A549 (cell line): ENCODE results near the gene FBP1. TPM values are rescaled to one million over a fixed set of nuclear protein-coding genes. Genes with fewer than 3 reads are reported as not detected.
"Not testable (repeated sequence)": the region's sequence is repeated elsewhere in the genome, so short reads cannot be mapped to it uniquely, and the experiment has no call there.

ENCODE experiments used
- ATAC-seq, 2 experiments: fragments of 200-7000 bp in 1 of 2; fragments of >200 bp in 1 of 2; cut with Nextera tagmentation in 1 of 2; cut with Tn5 transposase in 1 of 2; 3 replicates each; pipeline versions ENCODE4 v1.8.0 to v1.9.1; 2018 to 2020; ENCODE audit warnings: mild to moderate bottlenecking in 1 of 2, moderate library complexity in 1 of 2
- CTCF ChIA-PET: fragments of 300-600 bp; sonication (Branson Sonifier 250); formaldehyde crosslinking; extraction: SDS; loops from one replicate; lab custom pipeline; 2021; ENCODE audit warnings: antibody characterized with exemption, inconsistent platforms; lab: Yijun Ruan, JAX
- POLR2A ChIA-PET: fragments of 350-600 bp; formaldehyde crosslinking; extraction: SDS; loops from one replicate; lab custom pipeline; 2021; ENCODE audit warnings: antibody characterized with exemption, inconsistent platforms; lab: Yijun Ruan, JAX
- DNase-seq, 2 experiments: peaks; one replicate each; pipeline versions ENCODE4 v3.0.0 to v3.0.0-alpha.2; 2011 to 2016; ENCODE audit warnings: low read depth in 1 of 2, low spot score in 1 of 2
- FAIRE-seq: peaks from 2 replicates; lab custom pipeline; 2011; peaks lifted over from hg19 to GRCh38; lab: Jason Lieb, UNC
- H3K27ac ChIP-seq, 2 experiments: fragments of >200 bp; sonication (Bioruptor Twin); formaldehyde crosslinking; 3 replicates each; pipeline ENCODE4 v1.5.1; 2016 to 2017
- H3K4me1 ChIP-seq: fragments of >200 bp; sonication (Bioruptor Twin); formaldehyde crosslinking; 3 replicates; pipeline ENCODE4 v1.6.1; 2016
- H3K4me2 ChIP-seq: fragments of >200 bp; sonication (Bioruptor Twin); formaldehyde crosslinking; 3 replicates; pipeline ENCODE4 v1.6.1; 2016
- H3K4me3 ChIP-seq: fragments of >200 bp; sonication (Bioruptor Twin); formaldehyde crosslinking; 3 replicates; pipeline ENCODE4 v1.5.1; 2016
- H3K9me3 ChIP-seq: fragments of >200 bp; sonication (Bioruptor Twin); formaldehyde crosslinking; 3 replicates; pipeline ENCODE4 v1.6.1; 2016
- BHLHE40 ChIP-seq: IDR thresholded peaks from 2 replicates; pipeline ENCODE4 v1.6.1; 2012; ENCODE audit warnings: low read depth, low read length, inconsistent platforms
- CHD4 ChIP-seq: fragments of 200-600 bp; sonication (generic); IDR thresholded peaks from 2 replicates; pipeline ENCODE4 v1.6.1; 2016; ENCODE audit warnings: antibody characterized with exemption, mild to moderate bottlenecking, borderline replicate concordance
- EP300 ChIP-seq, 2 experiments: fragments of >200 bp; sonication (Bioruptor Twin); formaldehyde crosslinking; IDR thresholded peaks; 2 replicates in 1 of 2; 3 replicates in 1 of 2; pipeline ENCODE4 v1.6.1; 2016 to 2017
- FOSB ChIP-seq: fragments of 250-450 bp; sonication (Bioruptor Pico); IDR thresholded peaks from 2 replicates; pipeline ENCODE4 v1.5.0; 2020; ENCODE audit warnings: mild to moderate bottlenecking, moderate library complexity
- HDAC2 ChIP-seq: fragments of 200-600 bp; sonication (generic); IDR thresholded peaks from 2 replicates; pipeline ENCODE4 v1.6.1; 2016
- HOXA7 ChIP-seq: fragments of 250-450 bp; sonication (Bioruptor Pico); IDR thresholded peaks from 2 replicates; pipeline ENCODE4 v1.5.0; 2020; ENCODE audit warnings: mild to moderate bottlenecking, moderate library complexity
- JUNB ChIP-seq: fragments of >200 bp; sonication (Bioruptor Twin); formaldehyde crosslinking; IDR thresholded peaks from 2 replicates; pipeline ENCODE4 v1.6.1; 2016
- KDM1A ChIP-seq: fragments of 200-600 bp; sonication (generic); IDR thresholded peaks from 2 replicates; pipeline ENCODE4 v1.6.1; 2016; ENCODE audit warnings: low read depth, mild to moderate bottlenecking
- NPAS2 ChIP-seq: fragments of 250-450 bp; sonication (Bioruptor Pico); IDR thresholded peaks from 2 replicates; pipeline ENCODE4 v1.8.0; 2022; ENCODE audit warnings: mild to moderate bottlenecking, moderate library complexity, borderline replicate concordance
- NR3C1 ChIP-seq: fragments of >200 bp; sonication (Bioruptor Twin); formaldehyde crosslinking; IDR thresholded peaks from 3 replicates; pipeline ENCODE4 v1.6.1; 2017
- POLR2AphosphoS2 ChIP-seq: conservative IDR thresholded peaks from 2 replicates; pipeline ENCODE4 v1.6.1; 2012; ENCODE audit warnings: low read length, improper control_type of control experiment, inconsistent platforms
- RAD21 ChIP-seq, 2 experiments: fragments of >200 bp in 1 of 2; sonication (Bioruptor Twin) in 1 of 2; formaldehyde crosslinking in 1 of 2; IDR thresholded peaks in 1 of 2; conservative IDR thresholded peaks in 1 of 2; 2 replicates in 1 of 2; 3 replicates in 1 of 2; pipeline ENCODE4 v1.6.1; 2012 to 2018; ENCODE audit warnings: inconsistent platforms in 1 of 2
- RARB ChIP-seq: fragments of 250-450 bp; sonication (Bioruptor Pico); IDR thresholded peaks from 2 replicates; pipeline ENCODE4 v1.8.0; 2021; ENCODE audit warnings: mild to moderate bottlenecking, moderate library complexity
- RFX5 ChIP-seq: fragments of 450-650 bp; IDR thresholded peaks from 2 replicates; pipeline ENCODE4 v1.7.1; 2014; ENCODE audit warnings: antibody characterized with exemption, mild to moderate bottlenecking, moderate library complexity
- SMC3 ChIP-seq: fragments of >200 bp; sonication (Bioruptor Twin); formaldehyde crosslinking; IDR thresholded peaks from 3 replicates; pipeline ENCODE4 v1.6.1; 2018; ENCODE audit warnings: inconsistent platforms
- TFCP2L1 ChIP-seq: fragments of 250-450 bp; sonication (Bioruptor Pico); IDR thresholded peaks from 2 replicates; pipeline ENCODE4 v1.5.0; 2021; ENCODE audit warnings: mild to moderate bottlenecking
- ZFP36 ChIP-seq: fragments of 450-650 bp; IDR thresholded peaks from 2 replicates; pipeline ENCODE4 v1.6.1; 2014; ENCODE audit warnings: borderline replicate concordance; ENCODE audit not compliant: partially characterized antibody
- ZNF302 ChIP-seq: fragments of 250-450 bp; sonication (Bioruptor Pico); IDR thresholded peaks from 2 replicates; pipeline ENCODE4 v1.9.0; 2021; ENCODE audit warnings: inconsistent platforms, mild to moderate bottlenecking, moderate library complexity
- WGBS: methylation state at CpG from one replicate; pipeline ENCODE4 v1.1.6; 2017; ENCODE audit errors: missing lambda C conversion rate; 5-methylcytosine and 5-hydroxymethylcytosine counted together
- polyA plus RNA-seq, 4 experiments: library from polyadenylated mRNA; depleted of rRNA in 3 of 4; stranded (reverse); fragments of >200 nt; fragmentation: RNase III in 1 of 4; extraction: RNeasy Plus Mini Kit Qiagen cat#74134 plus additional on column Dnase treatment in 1 of 4; gene quantifications; 2 replicates in 3 of 4; 3 replicates in 1 of 4; pipeline ENCODE4 v1.2.3, GENCODE V29; 2011 to 2017
- TF ChIP-seq, protein P1 (sequence below): IDR thresholded peaks from 2 replicates; pipeline ENCODE4 v1.6.1; 2012
- TF ChIP-seq, protein P2 (sequence below): fragments of >200 bp; sonication (Bioruptor Twin); formaldehyde crosslinking; IDR thresholded peaks from 3 replicates; pipeline ENCODE4 v1.6.1; 2016
- TF ChIP-seq, protein P3 (sequence below): fragments of 150-350 bp; IDR thresholded peaks from 2 replicates; pipeline ENCODE4 v1.6.1; 2014; ENCODE audit warnings: low read depth, mild to moderate bottlenecking, low read length
- TF ChIP-seq, protein P4 (sequence below): fragments of 250-450 bp; sonication (Bioruptor Pico); IDR thresholded peaks from 2 replicates; pipeline ENCODE4 v1.5.0; 2020; ENCODE audit warnings: low read depth, mild to moderate bottlenecking, moderate library complexity
- TF ChIP-seq, protein P5 (sequence below): fragments of >200 bp; sonication (Bioruptor Twin); formaldehyde crosslinking; IDR thresholded peaks from 2 replicates; pipeline ENCODE4 v1.6.1; 2016

Gene FBP1
- polyA plus RNA-seq, 2 of the 4 experiments (the other 2 are of a cell fraction) = not detected

DNA sequence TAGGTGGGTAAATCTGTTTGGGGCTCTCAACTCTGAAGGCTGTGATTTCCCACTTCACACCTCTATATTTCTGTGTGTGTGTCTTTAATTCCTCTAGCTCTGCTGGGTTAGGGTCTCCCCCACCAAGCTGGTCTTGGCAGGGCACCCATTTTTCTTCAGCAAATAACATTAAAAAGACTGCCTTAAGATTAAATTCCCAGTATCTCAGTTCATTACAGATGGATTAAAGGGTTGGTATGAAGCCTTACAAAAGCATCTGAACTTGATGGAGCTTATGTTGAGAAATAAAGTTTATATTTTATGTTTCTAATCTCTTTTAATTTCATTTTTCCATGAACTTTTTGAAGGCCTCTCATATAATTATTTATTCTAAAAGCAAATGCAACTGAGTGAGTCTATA, 72.8 kb downstream of the FBP1 start:
- DNase-seq = no peak
- no peak overlapping the region for H3K4me2 ChIP-seq
- H3K9me3 ChIP-seq = no peaks in the 10 kb centered on the region
- H3K27ac ChIP-seq = no peak overlapping the region
- TF ChIP-seq, protein P1, sequence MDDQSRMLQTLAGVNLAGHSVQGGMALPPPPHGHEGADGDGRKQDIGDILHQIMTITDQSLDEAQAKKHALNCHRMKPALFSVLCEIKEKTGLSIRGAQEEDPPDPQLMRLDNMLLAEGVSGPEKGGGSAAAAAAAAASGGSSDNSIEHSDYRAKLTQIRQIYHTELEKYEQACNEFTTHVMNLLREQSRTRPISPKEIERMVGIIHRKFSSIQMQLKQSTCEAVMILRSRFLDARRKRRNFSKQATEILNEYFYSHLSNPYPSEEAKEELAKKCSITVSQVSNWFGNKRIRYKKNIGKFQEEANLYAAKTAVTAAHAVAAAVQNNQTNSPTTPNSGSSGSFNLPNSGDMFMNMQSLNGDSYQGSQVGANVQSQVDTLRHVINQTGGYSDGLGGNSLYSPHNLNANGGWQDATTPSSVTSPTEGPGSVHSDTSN = no peak
- TF ChIP-seq EP300 (IDR thresholded peaks at IDR 0.05) (no peak), NR3C1 (no peak), FOSB (no peak), RFX5 (no peak), JUNB (no peak), HOXA7 (CRISPR knock-in tag) (no peak), KDM1A (no peak), NPAS2 (no peak), CHD4 (no peak)
- TF ChIP-seq, protein P2, sequence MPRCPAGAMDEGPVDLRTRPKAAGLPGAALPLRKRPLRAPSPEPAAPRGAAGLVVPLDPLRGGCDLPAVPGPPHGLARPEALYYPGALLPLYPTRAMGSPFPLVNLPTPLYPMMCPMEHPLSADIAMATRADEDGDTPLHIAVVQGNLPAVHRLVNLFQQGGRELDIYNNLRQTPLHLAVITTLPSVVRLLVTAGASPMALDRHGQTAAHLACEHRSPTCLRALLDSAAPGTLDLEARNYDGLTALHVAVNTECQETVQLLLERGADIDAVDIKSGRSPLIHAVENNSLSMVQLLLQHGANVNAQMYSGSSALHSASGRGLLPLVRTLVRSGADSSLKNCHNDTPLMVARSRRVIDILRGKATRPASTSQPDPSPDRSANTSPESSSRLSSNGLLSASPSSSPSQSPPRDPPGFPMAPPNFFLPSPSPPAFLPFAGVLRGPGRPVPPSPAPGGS = no peak
- TF ChIP-seq, protein P3, sequence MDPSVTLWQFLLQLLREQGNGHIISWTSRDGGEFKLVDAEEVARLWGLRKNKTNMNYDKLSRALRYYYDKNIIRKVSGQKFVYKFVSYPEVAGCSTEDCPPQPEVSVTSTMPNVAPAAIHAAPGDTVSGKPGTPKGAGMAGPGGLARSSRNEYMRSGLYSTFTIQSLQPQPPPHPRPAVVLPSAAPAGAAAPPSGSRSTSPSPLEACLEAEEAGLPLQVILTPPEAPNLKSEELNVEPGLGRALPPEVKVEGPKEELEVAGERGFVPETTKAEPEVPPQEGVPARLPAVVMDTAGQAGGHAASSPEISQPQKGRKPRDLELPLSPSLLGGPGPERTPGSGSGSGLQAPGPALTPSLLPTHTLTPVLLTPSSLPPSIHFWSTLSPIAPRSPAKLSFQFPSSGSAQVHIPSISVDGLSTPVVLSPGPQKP = no peak
- ChIA-PET POLR2A (no interaction called here), CTCF (interaction anchor here (1.4 kb wide), 2 partner anchors 12 to 16 kb away, joined by 3 to 4 read pairs; partner anchors contain the start of gene PCAT7)
- H3K4me3 ChIP-seq = no peak overlapping the region
- H3K4me1 ChIP-seq = no peaks in the 10 kb centered on the region
- no peak for ATAC-seq
- FAIRE-seq = no peak

DNA sequence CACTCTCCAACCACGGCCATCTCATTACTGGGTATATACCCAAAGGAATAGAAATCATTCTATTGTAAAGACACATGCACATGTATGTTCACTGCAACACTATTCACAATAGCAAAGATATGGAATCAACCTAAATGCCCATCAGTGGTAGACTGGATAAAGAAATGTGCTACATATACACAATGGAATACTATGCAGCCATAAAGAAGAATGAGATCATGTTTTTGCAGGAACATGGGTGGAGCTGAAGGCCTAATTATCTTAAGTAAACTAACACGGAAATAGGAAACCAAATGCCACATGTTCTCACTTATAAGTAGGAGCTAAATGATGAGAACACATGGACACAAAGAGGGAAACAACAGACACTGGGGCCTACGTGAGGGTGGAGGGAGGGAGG, 75.0 kb downstream of the FBP1 start:
- WGBS = 53% methylated on average over 3 of the region's 3 CpGs
- FAIRE-seq, H3K4me2 ChIP-seq, POLR2A ChIA-PET, H3K4me3 ChIP-seq, H3K9me3 ChIP-seq, DNase-seq, H3K27ac ChIP-seq, H3K4me1 ChIP-seq, ATAC-seq: not testable (repeated sequence)
- CTCF ChIA-PET = interaction anchor here (0.6 to 2.5 kb wide), 3 partner anchors 9 to 32 kb away, joined by 3 to 11 read pairs (median 3); partner anchors contain the start of gene PCAT7

DNA sequence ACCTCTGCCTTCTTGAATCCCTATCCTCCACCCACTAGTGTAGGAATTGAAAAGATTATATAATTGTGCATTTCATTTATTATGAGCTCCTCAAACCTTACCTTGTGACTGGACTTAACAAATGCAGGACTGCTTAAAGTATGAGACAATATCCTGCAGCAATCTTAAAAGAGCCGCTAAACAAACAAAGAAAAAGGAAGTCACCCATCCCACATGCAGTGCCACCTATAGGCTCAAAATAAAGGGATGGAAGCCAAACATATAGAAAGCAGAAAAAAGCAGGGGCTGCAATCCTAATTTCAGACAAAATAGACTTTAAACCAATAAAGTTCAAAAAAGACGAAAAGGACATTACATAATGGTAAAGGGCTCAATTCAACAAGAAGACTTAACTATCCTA, 75.8 kb downstream of the FBP1 start:
- no peaks in the 10 kb centered on the region for H3K4me1 ChIP-seq
- DNase-seq = no peak
- no peak overlapping the region for H3K4me2 ChIP-seq
- H3K27ac ChIP-seq = no peak overlapping the region
- WGBS = 65% methylated on average over 2 of the region's 2 CpGs
- TF ChIP-seq, protein P3 = no peak
- TF ChIP-seq HDAC2 (no peak), BHLHE40 (no peak), ZFP36 (no peak), RARB (CRISPR knock-in tag) (no peak), TFCP2L1 (CRISPR knock-in tag) (no peak), RAD21 (conservative IDR thresholded peaks at IDR 0.05 in 1 of 2, IDR thresholded peaks at IDR 0.05 in 1 of 2) (no peak), SMC3 (no peak), ZNF302 (CRISPR knock-in tag) (no peak), POLR2AphosphoS2 (no peak)
- TF ChIP-seq, protein P4, sequence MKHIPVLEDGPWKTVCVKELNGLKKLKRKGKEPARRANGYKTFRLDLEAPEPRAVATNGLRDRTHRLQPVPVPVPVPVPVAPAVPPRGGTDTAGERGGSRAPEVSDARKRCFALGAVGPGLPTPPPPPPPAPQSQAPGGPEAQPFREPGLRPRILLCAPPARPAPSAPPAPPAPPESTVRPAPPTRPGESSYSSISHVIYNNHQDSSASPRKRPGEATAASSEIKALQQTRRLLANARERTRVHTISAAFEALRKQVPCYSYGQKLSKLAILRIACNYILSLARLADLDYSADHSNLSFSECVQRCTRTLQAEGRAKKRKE = no peak
- TF ChIP-seq, protein P5, sequence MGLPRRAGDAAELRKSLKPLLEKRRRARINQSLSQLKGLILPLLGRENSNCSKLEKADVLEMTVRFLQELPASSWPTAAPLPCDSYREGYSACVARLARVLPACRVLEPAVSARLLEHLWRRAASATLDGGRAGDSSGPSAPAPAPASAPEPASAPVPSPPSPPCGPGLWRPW = no peak
- POLR2A ChIA-PET = no interaction called here
- ATAC-seq = no peak
- CTCF ChIA-PET = interaction anchor here (0.8 to 2.5 kb wide), 3 partner anchors 9 to 10 kb away, joined by 3 to 11 read pairs (median 4); partner anchors contain the start of gene PCAT7
- H3K9me3 ChIP-seq = no peaks in the 10 kb centered on the region
- no peak for FAIRE-seq
- no peak overlapping the region for H3K4me3 ChIP-seq
